A673 (cell line): ENCODE results near the gene RAP1GAP.

Experiments
- EZH2 ChIP-seq: fragments of 200-600 bp; sonication (generic); IDR thresholded peaks from 2 replicates; pipeline ENCODE4 v1.6.1; 2017; ENCODE audit warnings: borderline replicate concordance, low read depth, mild to moderate bottlenecking, mixed read lengths, antibody characterized with exemption, low read length; ENCODE audit not compliant: poor library complexity, severe bottlenecking
- TF ChIP-seq, protein P1 (sequence below): fragments of 300-800, 200-600 bp; sonication (generic); conservative IDR thresholded peaks from 2 replicates; pipeline ENCODE4 v1.5.1; 2017; ENCODE audit warnings: low read depth, mild to moderate bottlenecking, antibody characterized with exemption, low read length, moderate library complexity, mixed read lengths

- TF ChIP-seq, protein P1, sequence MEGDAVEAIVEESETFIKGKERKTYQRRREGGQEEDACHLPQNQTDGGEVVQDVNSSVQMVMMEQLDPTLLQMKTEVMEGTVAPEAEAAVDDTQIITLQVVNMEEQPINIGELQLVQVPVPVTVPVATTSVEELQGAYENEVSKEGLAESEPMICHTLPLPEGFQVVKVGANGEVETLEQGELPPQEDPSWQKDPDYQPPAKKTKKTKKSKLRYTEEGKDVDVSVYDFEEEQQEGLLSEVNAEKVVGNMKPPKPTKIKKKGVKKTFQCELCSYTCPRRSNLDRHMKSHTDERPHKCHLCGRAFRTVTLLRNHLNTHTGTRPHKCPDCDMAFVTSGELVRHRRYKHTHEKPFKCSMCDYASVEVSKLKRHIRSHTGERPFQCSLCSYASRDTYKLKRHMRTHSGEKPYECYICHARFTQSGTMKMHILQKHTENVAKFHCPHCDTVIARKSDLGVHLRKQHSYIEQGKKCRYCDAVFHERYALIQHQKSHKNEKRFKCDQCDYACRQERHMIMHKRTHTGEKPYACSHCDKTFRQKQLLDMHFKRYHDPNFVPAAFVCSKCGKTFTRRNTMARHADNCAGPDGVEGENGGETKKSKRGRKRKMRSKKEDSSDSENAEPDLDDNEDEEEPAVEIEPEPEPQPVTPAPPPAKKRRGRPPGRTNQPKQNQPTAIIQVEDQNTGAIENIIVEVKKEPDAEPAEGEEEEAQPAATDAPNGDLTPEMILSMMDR, result no peak
- no peak for TF ChIP-seq EZH2
Observed at GRCh38 chr1:21645550-21645949, 23.6 kb downstream of the RAP1GAP start.
